Epithelial cell of esophagus (primary cell): ENCODE data around the gene DNAJC25.

ENCODE experiments used
- DNase-seq: peaks from one replicate; pipeline ENCODE4 v3.0.0; 2010; ENCODE audit warnings: low read depth
- H3K4me3 ChIP-seq: 2 replicates; pipeline ENCODE4 v1.5.1; 2011; ENCODE audit warnings: mild to moderate bottlenecking, low read length, control low read depth
- TF ChIP-seq, protein P1 (sequence below): IDR thresholded peaks from 2 replicates; pipeline ENCODE4 v1.5.1; 2011; ENCODE audit warnings: low read depth, mild to moderate bottlenecking, low read length, control low read depth, inconsistent platforms; ENCODE audit not compliant: insufficient read depth; ENCODE audit errors: missing control alignments

Gene DNAJC25

GRCh38 chr9:111633389-111633736 lies 2.2 kb downstream of the DNAJC25 start:
- no peak overlapping the region for H3K4me3 ChIP-seq
- TF ChIP-seq, protein P1, sequence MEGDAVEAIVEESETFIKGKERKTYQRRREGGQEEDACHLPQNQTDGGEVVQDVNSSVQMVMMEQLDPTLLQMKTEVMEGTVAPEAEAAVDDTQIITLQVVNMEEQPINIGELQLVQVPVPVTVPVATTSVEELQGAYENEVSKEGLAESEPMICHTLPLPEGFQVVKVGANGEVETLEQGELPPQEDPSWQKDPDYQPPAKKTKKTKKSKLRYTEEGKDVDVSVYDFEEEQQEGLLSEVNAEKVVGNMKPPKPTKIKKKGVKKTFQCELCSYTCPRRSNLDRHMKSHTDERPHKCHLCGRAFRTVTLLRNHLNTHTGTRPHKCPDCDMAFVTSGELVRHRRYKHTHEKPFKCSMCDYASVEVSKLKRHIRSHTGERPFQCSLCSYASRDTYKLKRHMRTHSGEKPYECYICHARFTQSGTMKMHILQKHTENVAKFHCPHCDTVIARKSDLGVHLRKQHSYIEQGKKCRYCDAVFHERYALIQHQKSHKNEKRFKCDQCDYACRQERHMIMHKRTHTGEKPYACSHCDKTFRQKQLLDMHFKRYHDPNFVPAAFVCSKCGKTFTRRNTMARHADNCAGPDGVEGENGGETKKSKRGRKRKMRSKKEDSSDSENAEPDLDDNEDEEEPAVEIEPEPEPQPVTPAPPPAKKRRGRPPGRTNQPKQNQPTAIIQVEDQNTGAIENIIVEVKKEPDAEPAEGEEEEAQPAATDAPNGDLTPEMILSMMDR = no peak
- DNase-seq = no peak

GRCh38 chr9:111634860-111635259 lies 3.7 kb downstream of the DNAJC25 start:
- no peak for DNase-seq
- no peak overlapping the region for H3K4me3 ChIP-seq
- TF ChIP-seq, protein P1 = no peak

- TF ChIP-seq, protein P1 = no peak
- DNase-seq = no peak
- H3K4me3 ChIP-seq = no peak overlapping the region
Observed at GRCh38 chr9:111637421-111637950, 6.4 kb downstream of the DNAJC25 start.

GRCh38 chr9:111644195-111644772 lies 13.2 kb downstream of the DNAJC25 start:
- no peak overlapping the region for H3K4me3 ChIP-seq
- DNase-seq = no peak
- TF ChIP-seq, protein P1 = no peak

GRCh38 chr9:111645806-111646205 lies 14.7 kb downstream of the DNAJC25 start:
- H3K4me3 ChIP-seq = no peak overlapping the region
- DNase-seq = peak; percentile 32
- TF ChIP-seq, protein P1 = no peak

GRCh38 chr9:111646417-111646816 lies 15.3 kb downstream of the DNAJC25 start:
- TF ChIP-seq, protein P1 = no peak
- no peak for DNase-seq

GRCh38 chr9:111648066-111648465 lies 16.9 kb downstream of the DNAJC25 start:
- no peak overlapping the region for H3K4me3 ChIP-seq
- DNase-seq = no peak
- TF ChIP-seq, protein P1 = no peak

More at GRCh38 chr9:111646417-111646816, 15.3 kb downstream of the DNAJC25 start:
- no peak overlapping the region for H3K4me3 ChIP-seq
